D721Med (cell line): ENCODE measurements around the gene LRP1B.

Source experiments
- DNase-seq: peaks from one replicate; pipeline ENCODE4 v3.0.0; 2011; ENCODE audit warnings: low spot score; ENCODE audit not compliant: insufficient read length
- FAIRE-seq: peaks from 2 replicates; lab custom pipeline; 2011; peaks lifted over from hg19 to GRCh38; lab: Jason Lieb, UNC
- TF ChIP-seq, protein P1 (sequence below): IDR thresholded peaks from 2 replicates; pipeline ENCODE4 v1.5.1; 2012; ENCODE audit warnings: mild to moderate bottlenecking, control low read depth; ENCODE audit not compliant: insufficient read depth; ENCODE audit errors: missing control alignments

Gene LRP1B

GRCh38 chr2:141582213-141582612 lies 548.6 kb downstream of the LRP1B start:
- DNase-seq (no peak), FAIRE-seq (peak; percentile 32)
- TF ChIP-seq, protein P1, sequence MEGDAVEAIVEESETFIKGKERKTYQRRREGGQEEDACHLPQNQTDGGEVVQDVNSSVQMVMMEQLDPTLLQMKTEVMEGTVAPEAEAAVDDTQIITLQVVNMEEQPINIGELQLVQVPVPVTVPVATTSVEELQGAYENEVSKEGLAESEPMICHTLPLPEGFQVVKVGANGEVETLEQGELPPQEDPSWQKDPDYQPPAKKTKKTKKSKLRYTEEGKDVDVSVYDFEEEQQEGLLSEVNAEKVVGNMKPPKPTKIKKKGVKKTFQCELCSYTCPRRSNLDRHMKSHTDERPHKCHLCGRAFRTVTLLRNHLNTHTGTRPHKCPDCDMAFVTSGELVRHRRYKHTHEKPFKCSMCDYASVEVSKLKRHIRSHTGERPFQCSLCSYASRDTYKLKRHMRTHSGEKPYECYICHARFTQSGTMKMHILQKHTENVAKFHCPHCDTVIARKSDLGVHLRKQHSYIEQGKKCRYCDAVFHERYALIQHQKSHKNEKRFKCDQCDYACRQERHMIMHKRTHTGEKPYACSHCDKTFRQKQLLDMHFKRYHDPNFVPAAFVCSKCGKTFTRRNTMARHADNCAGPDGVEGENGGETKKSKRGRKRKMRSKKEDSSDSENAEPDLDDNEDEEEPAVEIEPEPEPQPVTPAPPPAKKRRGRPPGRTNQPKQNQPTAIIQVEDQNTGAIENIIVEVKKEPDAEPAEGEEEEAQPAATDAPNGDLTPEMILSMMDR = no peak

DNA sequence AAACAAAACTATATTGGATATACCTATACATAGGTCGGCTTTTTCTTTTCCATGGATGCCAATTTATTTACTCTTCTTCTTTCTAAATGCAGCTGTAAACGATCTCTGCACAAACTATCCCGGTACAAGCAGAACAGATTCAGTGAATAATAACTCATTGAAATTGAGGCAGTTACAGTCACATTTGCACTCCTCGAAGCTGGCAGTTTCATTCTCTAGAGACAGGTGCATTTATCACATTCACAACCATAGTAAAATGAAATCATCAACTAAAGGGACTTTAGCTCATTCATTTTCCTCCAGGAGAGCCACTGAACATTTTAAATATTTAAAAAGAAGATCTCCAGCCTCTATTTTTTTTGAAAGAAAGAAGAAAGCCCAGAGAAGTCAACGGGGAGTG lies 551.7 kb downstream of the LRP1B start:
- FAIRE-seq = no peak
- TF ChIP-seq, protein P1 = no peak
- DNase-seq = no peak

- DNase-seq = no peak
- no peak for FAIRE-seq
- TF ChIP-seq, protein P1 = no peak
These were observed 560.2 kb downstream of the LRP1B start for GRCh38 chr2:141570474-141571131.

DNA sequence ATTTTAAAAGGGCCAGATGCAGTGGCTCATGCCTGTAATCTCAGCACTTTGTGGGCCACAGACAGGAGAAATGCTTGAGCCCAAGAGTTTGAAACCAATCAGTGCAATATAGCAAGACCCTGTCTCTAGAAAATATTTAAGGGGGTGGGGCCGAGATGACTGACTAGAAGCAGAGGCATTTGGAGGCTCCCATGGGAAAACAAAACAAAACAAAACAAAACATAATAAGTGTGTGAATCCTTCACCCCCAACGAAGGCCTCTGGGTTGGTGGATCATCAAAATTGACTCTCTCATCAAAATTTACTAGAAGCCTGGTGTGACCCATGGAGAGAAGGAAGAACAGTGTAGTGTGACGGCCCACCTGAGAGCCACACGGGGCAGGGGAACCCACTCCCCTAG lies 560.9 kb downstream of the LRP1B start:
- TF ChIP-seq, protein P1 = no peak
- DNase-seq (no peak), FAIRE-seq (no peak)

DNA sequence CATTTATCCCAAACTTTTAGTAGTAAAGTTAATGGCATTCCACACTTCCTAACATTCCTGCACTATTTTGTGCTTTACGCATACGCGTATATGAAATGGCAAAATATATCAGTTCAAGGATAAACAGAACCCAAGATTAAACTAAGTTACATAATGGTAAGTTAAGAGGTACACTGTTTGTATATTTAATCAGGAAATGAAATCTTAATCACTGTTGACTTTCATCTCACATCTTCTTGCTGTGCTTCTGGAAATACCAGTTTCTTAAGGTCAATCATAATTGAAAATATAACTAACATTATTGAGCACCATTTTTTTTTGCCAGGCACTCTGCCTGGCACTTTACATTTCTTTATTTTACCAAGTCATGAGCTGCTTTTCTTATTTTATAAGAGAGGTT lies 565.2 kb downstream of the LRP1B start:
- FAIRE-seq (no peak), DNase-seq (no peak)
- TF ChIP-seq, protein P1 = no peak

DNA sequence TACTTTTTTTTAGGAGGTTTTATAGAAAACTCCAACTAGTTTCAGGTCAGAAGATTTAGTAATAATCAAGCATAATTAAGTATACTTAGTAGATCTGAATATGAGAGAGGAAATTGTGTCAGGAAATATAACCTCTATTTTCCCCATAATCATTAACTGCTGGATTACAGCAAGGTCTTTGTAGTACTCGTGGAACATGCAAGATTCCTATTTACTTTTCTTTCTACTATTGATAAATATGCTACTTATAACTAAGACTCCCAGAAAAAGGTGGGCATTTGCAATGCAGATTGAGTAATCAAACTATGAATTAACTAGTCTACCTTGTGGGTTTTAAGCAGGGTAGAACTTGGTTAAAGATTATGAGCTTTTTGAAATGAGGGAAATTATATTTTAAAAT lies 570.1 kb downstream of the LRP1B start:
- FAIRE-seq (no peak), DNase-seq (no peak)
- TF ChIP-seq, protein P1 = no peak

DNA sequence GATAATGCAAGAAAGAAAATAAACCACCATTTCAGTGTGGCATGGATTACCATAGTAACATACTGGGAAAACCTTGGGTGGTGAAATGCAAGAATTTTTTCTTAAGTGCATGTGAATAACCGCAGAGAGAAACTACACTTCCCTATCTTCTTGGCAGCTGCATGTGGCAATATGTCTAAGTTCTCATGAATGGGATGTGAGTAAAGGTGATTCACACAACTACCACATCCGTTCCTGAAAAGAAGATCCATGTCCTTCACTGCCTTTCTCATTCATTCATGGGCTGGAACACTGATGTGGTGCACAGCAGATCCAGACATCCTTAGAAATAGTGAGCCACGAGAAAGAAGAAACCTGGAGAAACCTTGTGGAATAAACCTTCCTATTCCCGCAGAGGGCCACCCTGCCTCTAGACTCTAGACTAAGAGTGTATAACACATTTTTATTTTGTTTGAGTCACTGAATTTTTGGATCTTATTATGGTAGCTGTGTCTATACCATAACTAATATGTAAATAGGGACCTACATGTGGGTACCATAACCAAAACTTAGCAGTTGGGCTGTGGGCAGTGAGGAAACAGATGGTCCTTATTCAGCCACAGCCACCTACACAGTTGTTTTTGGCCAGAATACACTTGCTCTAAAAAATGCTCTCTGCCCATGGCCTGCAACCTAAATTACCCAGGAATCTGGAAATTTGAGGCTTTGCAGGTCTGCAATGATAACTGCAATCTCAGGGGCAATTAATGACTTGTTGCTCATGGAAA lies 573.3 kb downstream of the LRP1B start:
- FAIRE-seq = no peak
- TF ChIP-seq, protein P1 = no peak
- DNase-seq = no peak
